DOHH2 (cell line): Measurements from ENCODE around the gene FSTL1.

Source experiments
- H3F3A ChIP-seq: fragments of 200-600 bp; sonication (generic), shearing (Covaris generic); 2 replicates; pipeline ENCODE4 v1.6.0; 2016; ENCODE audit warnings: antibody characterized with exemption, mild to moderate bottlenecking; ENCODE audit not compliant: control insufficient read depth, insufficient read depth
- H3K27ac ChIP-seq: fragments of 200-600 bp; sonication (generic); 2 replicates; pipeline ENCODE4 v1.5.1; 2014; ENCODE audit warnings: low read depth, mild to moderate bottlenecking, low read length, moderate library complexity
- H3K27me3 ChIP-seq: fragments of 200-600 bp; sonication (generic); 2 replicates; pipeline ENCODE4 v1.6.1; 2014; ENCODE audit warnings: mild to moderate bottlenecking, low read length, mixed read lengths; ENCODE audit not compliant: control insufficient read depth
- H3K36me3 ChIP-seq: fragments of 200-600 bp; sonication (generic); 2 replicates; pipeline ENCODE4 v1.6.1; 2014; ENCODE audit warnings: mild to moderate bottlenecking, low read length, moderate library complexity, mixed read lengths; ENCODE audit not compliant: control insufficient read depth
- H3K4me1 ChIP-seq: fragments of 200-600 bp; sonication (generic); 2 replicates; pipeline ENCODE4 v1.6.1; 2014; ENCODE audit warnings: mild to moderate bottlenecking, low read length, mixed read lengths; ENCODE audit not compliant: control insufficient read depth
- H3K4me2 ChIP-seq: fragments of 200-600 bp; sonication (generic); 2 replicates; pipeline ENCODE4 v1.6.0; 2014; ENCODE audit warnings: mild to moderate bottlenecking, low read length, moderate library complexity
- H3K4me3 ChIP-seq: fragments of 200-600 bp; sonication (generic); 2 replicates; pipeline ENCODE4 v1.5.1; 2014; ENCODE audit warnings: mild to moderate bottlenecking, low read length, mixed read lengths
- H3K79me2 ChIP-seq: fragments of 200-600 bp; sonication (generic); 2 replicates; pipeline ENCODE4 v1.6.1; 2014; ENCODE audit warnings: mild to moderate bottlenecking, low read length, mixed read lengths; ENCODE audit not compliant: control insufficient read depth
- H3K9me2 ChIP-seq: fragments of 200-600 bp; sonication (generic); replicated peaks from 2 replicates; pipeline ENCODE4 v1.6.1; 2014; ENCODE audit warnings: mild to moderate bottlenecking, low read length, mixed read lengths; ENCODE audit not compliant: control insufficient read depth
- H3K9me3 ChIP-seq: fragments of 200-600 bp; sonication (generic); 2 replicates; pipeline ENCODE4 v1.6.1; 2014; ENCODE audit warnings: antibody characterized with exemption, low read length, mixed read lengths; ENCODE audit not compliant: control insufficient read depth, insufficient read depth
- H4K20me1 ChIP-seq: fragments of 200-600 bp; sonication (generic); 2 replicates; pipeline ENCODE4 v1.6.0; 2014; ENCODE audit warnings: low read depth, mild to moderate bottlenecking, antibody characterized with exemption, low read length, moderate library complexity; ENCODE audit not compliant: control insufficient read depth, insufficient read depth
- CTCF ChIP-seq: fragments of 200-600 bp; sonication (generic); IDR thresholded peaks from one replicate; pipeline ENCODE4 v1.5.1; 2014; ENCODE audit warnings: antibody characterized with exemption, mild to moderate bottlenecking, low read depth, low read length; ENCODE audit not compliant: poor library complexity, severe bottlenecking
- EZH2phosphoT487 ChIP-seq: fragments of 200-600 bp; sonication (generic); IDR thresholded peaks from 2 replicates; pipeline ENCODE4 v1.6.1; 2017; ENCODE audit warnings: borderline replicate concordance, mild to moderate bottlenecking, antibody characterized with exemption, low read length, moderate library complexity, mixed read lengths

FSTL1 gene

GRCh38 chr3:120442975-120443517 is 7.7 kb downstream of the FSTL1 start:
- H3K36me3 ChIP-seq: no peaks in the 10 kb centered on the region
- no peaks in the 10 kb centered on the region for H3K79me2 ChIP-seq
- H3K9me2 ChIP-seq: no peaks in the 10 kb centered on the region
- no peaks in the 10 kb centered on the region for H3F3A ChIP-seq
- H3K27ac ChIP-seq: no peak overlapping the region
- H3K4me2 ChIP-seq: no peak overlapping the region
- H3K4me1 ChIP-seq: no peaks in the 10 kb centered on the region
- H3K4me3 ChIP-seq: no peak overlapping the region
- no peaks in the 10 kb centered on the region for H4K20me1 ChIP-seq
- H3K27me3 ChIP-seq: 0 out of 2 replicates have a peak, but pooled peaks cover 2% of the 10 kb centered on the region
- no peaks in the 10 kb centered on the region for H3K9me3 ChIP-seq
- no peak for TF ChIP-seq EZH2phosphoT487
- no peak for TF ChIP-seq CTCF

GRCh38 chr3:120441776-120442175 is 9.0 kb downstream of the FSTL1 start:
- Histone ChIP-seq H4K20me1 (no peaks in the 10 kb centered on the region), H3K4me1 (no peaks in the 10 kb centered on the region), H3K9me2 (no peaks in the 10 kb centered on the region), H3K79me2 (no peaks in the 10 kb centered on the region), H3K9me3 (no peaks in the 10 kb centered on the region), H3K4me3 (no peak overlapping the region), H3K27ac (no peak overlapping the region), H3K4me2 (no peak overlapping the region), H3K27me3 (no peaks in the 10 kb centered on the region), H3K36me3 (no peaks in the 10 kb centered on the region), H3F3A (no peaks in the 10 kb centered on the region)
- no peak for TF ChIP-seq EZH2phosphoT487
- no peak for TF ChIP-seq CTCF

GRCh38 chr3:120440762-120441161 is 10.0 kb downstream of the FSTL1 start:
- Histone ChIP-seq H4K20me1 (no peaks in the 10 kb centered on the region), H3K9me2 (no peaks in the 10 kb centered on the region), H3K9me3 (no peaks in the 10 kb centered on the region), H3K4me1 (no peaks in the 10 kb centered on the region), H3F3A (no peaks in the 10 kb centered on the region), H3K36me3 (no peaks in the 10 kb centered on the region), H3K4me3 (no peak overlapping the region), H3K79me2 (no peaks in the 10 kb centered on the region), H3K4me2 (no peak overlapping the region), H3K27me3 (no peaks in the 10 kb centered on the region), H3K27ac (no peak overlapping the region)
- TF ChIP-seq CTCF: no peak
- TF ChIP-seq EZH2phosphoT487: no peak
